Liver (tissue), 9 donors: Measurements from ENCODE around the gene ZNF304. TPM values are rescaled to one million over a fixed set of nuclear protein-coding genes. Genes with fewer than 3 reads are reported as not detected.

ENCODE experiments used
- DNase-seq: peaks from one replicate; pipeline ENCODE4 v3.0.0-alpha.2; 2017; ENCODE audit warnings: low spot score
- H3K27ac ChIP-seq, 2 donors: one replicate each; pipeline ENCODE4 v1.7.0; 2013; ENCODE audit warnings: inconsistent platforms in 2 of 2, low read length in 2 of 2, control low read depth in 1 of 2, low read depth in 1 of 2, mild to moderate bottlenecking in 1 of 2
- H3K27me3 ChIP-seq, 4 donors: one replicate each; pipeline versions ENCODE4 v1.6.1 to v1.7.0; 2013; ENCODE audit warnings: low read length in 3 of 4, inconsistent platforms in 1 of 4, mild to moderate bottlenecking in 1 of 4, moderate library complexity in 1 of 4; ENCODE audit not compliant: control insufficient read depth in 4 of 4, insufficient read depth in 4 of 4
- H3K36me3 ChIP-seq, 4 donors: one replicate each; pipeline versions ENCODE4 v1.6.1 to v1.7.0; 2013; ENCODE audit warnings: low read length in 3 of 4, mild to moderate bottlenecking in 3 of 4, low read depth in 1 of 4, moderate library complexity in 1 of 4; ENCODE audit not compliant: control insufficient read depth in 4 of 4, insufficient read depth in 3 of 4
- H3K4me1 ChIP-seq, 4 donors: one replicate each; pipeline versions ENCODE4 v1.6.1 to v1.7.0; 2013; ENCODE audit warnings: low read length in 3 of 4, mild to moderate bottlenecking in 3 of 4, moderate library complexity in 1 of 4; ENCODE audit not compliant: control insufficient read depth in 4 of 4, insufficient read depth in 4 of 4
- H3K4me3 ChIP-seq, 3 donors: one replicate each; pipeline versions ENCODE4 v1.6.1 to v1.7.0; 2013; ENCODE audit warnings: low read length in 3 of 3, control low read depth in 1 of 3, low read depth in 1 of 3, mild to moderate bottlenecking in 1 of 3
- H3K9ac ChIP-seq, 2 donors: one replicate each; pipeline ENCODE4 v1.7.0; 2013; ENCODE audit warnings: low read length in 2 of 2, mild to moderate bottlenecking in 2 of 2, moderate library complexity in 2 of 2, control low read depth in 1 of 2, low read depth in 1 of 2
- H3K9me3 ChIP-seq, 4 donors: one replicate each; pipeline versions ENCODE4 v1.6.1 to v1.7.0; 2013; ENCODE audit warnings: low read length in 3 of 4; ENCODE audit not compliant: control insufficient read depth in 4 of 4
- EGR1 ChIP-seq, 2 donors: IDR thresholded peaks; 2 replicates each; pipeline ENCODE4 v1.6.1; 2016 to 2018; ENCODE audit warnings: antibody characterized with exemption in 2 of 2, low read depth in 2 of 2
- FOXA1 ChIP-seq: IDR thresholded peaks from 2 replicates; pipeline ENCODE4 v1.6.1; 2016; ENCODE audit warnings: antibody characterized with exemption
- FOXA2 ChIP-seq: IDR thresholded peaks from 2 replicates; pipeline ENCODE4 v1.6.1; 2016; ENCODE audit warnings: antibody characterized with exemption
- GABPA ChIP-seq, 2 donors: IDR thresholded peaks in 1 of 2; conservative IDR thresholded peaks in 1 of 2; 2 replicates each; pipeline ENCODE4 v1.6.1; 2016; ENCODE audit warnings: antibody characterized with exemption in 2 of 2, mild to moderate bottlenecking in 1 of 2, moderate library complexity in 1 of 2
- HNF4A ChIP-seq, 2 donors: conservative IDR thresholded peaks; 2 replicates each; pipeline ENCODE4 v1.6.1; 2016; ENCODE audit warnings: antibody characterized with exemption in 2 of 2, mild to moderate bottlenecking in 2 of 2
- HNF4G ChIP-seq: IDR thresholded peaks from 2 replicates; pipeline ENCODE4 v1.6.1; 2016; ENCODE audit warnings: antibody characterized with exemption
- JUND ChIP-seq, 2 donors: IDR thresholded peaks; 2 replicates each; pipeline ENCODE4 v1.6.1; 2016; ENCODE audit warnings: antibody characterized with exemption in 2 of 2
- MAX ChIP-seq: IDR thresholded peaks from 2 replicates; pipeline ENCODE4 v1.6.1; 2016; ENCODE audit warnings: antibody characterized with exemption
- NR2F2 ChIP-seq: IDR thresholded peaks from 2 replicates; pipeline ENCODE4 v1.6.1; 2016; ENCODE audit warnings: antibody characterized with exemption
- RAD21 ChIP-seq, 2 donors: IDR thresholded peaks; 2 replicates each; pipeline ENCODE4 v1.6.1; 2016; ENCODE audit warnings: antibody characterized with exemption in 2 of 2, mild to moderate bottlenecking in 2 of 2
- REST ChIP-seq: IDR thresholded peaks from 2 replicates; pipeline ENCODE4 v1.6.1; 2016; ENCODE audit warnings: antibody characterized with exemption, mild to moderate bottlenecking
- RXRA ChIP-seq, 2 donors: IDR thresholded peaks; 2 replicates each; pipeline ENCODE4 v1.6.1; 2017 to 2018; ENCODE audit warnings: antibody characterized with exemption in 2 of 2, mild to moderate bottlenecking in 1 of 2
- SP1 ChIP-seq: IDR thresholded peaks from 2 replicates; pipeline ENCODE4 v1.6.1; 2018; ENCODE audit warnings: antibody characterized with exemption, mild to moderate bottlenecking
- TAF1 ChIP-seq: conservative IDR thresholded peaks from 2 replicates; pipeline ENCODE4 v1.6.1; 2016; ENCODE audit warnings: antibody characterized with exemption, mild to moderate bottlenecking
- YY1 ChIP-seq: IDR thresholded peaks from 2 replicates; pipeline ENCODE4 v1.6.1; 2016; ENCODE audit warnings: antibody characterized with exemption, mild to moderate bottlenecking
- ZBTB33 ChIP-seq: IDR thresholded peaks from 2 replicates; pipeline ENCODE4 v1.6.1; 2016; ENCODE audit warnings: antibody characterized with exemption
- WGBS: extraction: QIAGEN DNeasy Blood & Tissue Kit; methylation state at CpG from one replicate; pipeline ENCODE4 v1.1.7; 2013; 5-methylcytosine and 5-hydroxymethylcytosine counted together
- polyA plus RNA-seq, 2 donors: library from polyadenylated mRNA; stranded (reverse) in 1 of 2; unstranded in 1 of 2; fragments of 200-250 nt in 1 of 2; fragments of >200 nt in 1 of 2; fragmentation: Nextera tagmentation in 1 of 2; extraction: Ambion mirVana in 1 of 2; gene quantifications; one replicate each; pipeline versions ENCODE4 v1.2.1 to v1.2.3, GENCODE V29; 2013 to 2015
- total RNA-seq, 2 donors: library from RNA; depleted of rRNA; stranded (reverse); fragments of >200 nt; gene quantifications; one replicate each; pipeline ENCODE4 v1.2.3, GENCODE V29; 2014
- TF ChIP-seq, protein P1 (sequence below): IDR thresholded peaks from 2 replicates; pipeline ENCODE4 v1.6.1; 2016; ENCODE audit warnings: antibody characterized with exemption
- TF ChIP-seq, protein P2 (sequence below): fragments of 150-350 bp; IDR thresholded peaks from 2 replicates; pipeline ENCODE4 v1.5.1; 2017; ENCODE audit warnings: improper control_type of control experiment, low read depth, low read length; ENCODE audit not compliant: missing input control
- donor health status: healthy.
- donor health status: healthy.
- donor health status: healthy.
- donor health status: healthy.
- donor health status: healthy.

Gene ZNF304
- total and polyA plus RNA-seq, 4 donors = 0.90 to 5.6 (median 2.3) TPM

- WGBS = 58% methylated on average over 11 of the region's 11 CpGs
- peak overlapping the region; percentile 72 to 76 for H3K27ac ChIP-seq
- H3K27me3 ChIP-seq = no peaks in the 10 kb centered on the region
- no peak for TF ChIP-seq MAX
- TF ChIP-seq NR2F2 = no peak
- TF ChIP-seq RAD21 (IDR thresholded peaks at IDR 0.05) = peak in 1 of 2 donors; percentile 6
- H3K4me3 ChIP-seq = peak overlapping the region; percentile 64 to 98 (median 68)
- DNase-seq = no peak
- H3K9me3 ChIP-seq = peaks cover 2 to 24% (median 17%) of the 10 kb centered on the region in 4 donors
- no peak overlapping the region for H3K9ac ChIP-seq
- H3K36me3 ChIP-seq = peaks cover 1 to 13% (median 8%) of the 10 kb centered on the region in 4 donors
- H3K4me1 ChIP-seq = peaks cover 3 to 19% (median 11%) of the 10 kb centered on the region in 4 donors
These were observed 38.2 kb downstream of the ZNF304 start for GRCh38 chr19:57389194-57389729.

- peak within 1 kb of the TSS; percentile 72 to 76 for H3K27ac ChIP-seq
- peak within 1 kb of the TSS; percentile 64 to 98 (median 68) for H3K4me3 ChIP-seq
- under 1% methylated on average over 50 of the region's 50 CpGs for WGBS
- H3K9me3 ChIP-seq = peaks cover 2 to 24% (median 19%) of the 10 kb centered on the region in 4 donors
- peak within 1 kb of the TSS; percentile 52 to 86 for H3K9ac ChIP-seq
- TF ChIP-seq ZBTB33 (peak; percentile 97), TAF1 (no peak), JUND (IDR thresholded peaks at IDR 0.05) (peak; percentile 31 to 38), MAX (peak; percentile 71), REST (peak; percentile 13), YY1 (peak; percentile 86), HNF4G (peak; percentile 44), GABPA (IDR thresholded peaks at IDR 0.05 in 1 of 2, conservative IDR thresholded peaks at IDR 0.05 in 1 of 2) (peak; percentile 74 to 97), FOXA2 (no peak), EGR1 (IDR thresholded peaks at IDR 0.05; ENCODE audit: low read depth in 2 of 2) (peak in 1 of 2 donors; percentile 59), FOXA1 (peak; percentile 46), HNF4A (conservative IDR thresholded peaks at IDR 0.05) (peak; percentile 83 to 86), NR2F2 (no peak), SP1 (peak; percentile 43), RAD21 (IDR thresholded peaks at IDR 0.05) (peak in 1 of 2 donors; percentile 50), RXRA (IDR thresholded peaks at IDR 0.05) (peak in 1 of 2 donors; percentile 26)
- TF ChIP-seq, protein P1, sequence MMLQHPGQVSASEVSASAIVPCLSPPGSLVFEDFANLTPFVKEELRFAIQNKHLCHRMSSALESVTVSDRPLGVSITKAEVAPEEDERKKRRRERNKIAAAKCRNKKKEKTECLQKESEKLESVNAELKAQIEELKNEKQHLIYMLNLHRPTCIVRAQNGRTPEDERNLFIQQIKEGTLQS = no peak
- TF ChIP-seq, protein P2, sequence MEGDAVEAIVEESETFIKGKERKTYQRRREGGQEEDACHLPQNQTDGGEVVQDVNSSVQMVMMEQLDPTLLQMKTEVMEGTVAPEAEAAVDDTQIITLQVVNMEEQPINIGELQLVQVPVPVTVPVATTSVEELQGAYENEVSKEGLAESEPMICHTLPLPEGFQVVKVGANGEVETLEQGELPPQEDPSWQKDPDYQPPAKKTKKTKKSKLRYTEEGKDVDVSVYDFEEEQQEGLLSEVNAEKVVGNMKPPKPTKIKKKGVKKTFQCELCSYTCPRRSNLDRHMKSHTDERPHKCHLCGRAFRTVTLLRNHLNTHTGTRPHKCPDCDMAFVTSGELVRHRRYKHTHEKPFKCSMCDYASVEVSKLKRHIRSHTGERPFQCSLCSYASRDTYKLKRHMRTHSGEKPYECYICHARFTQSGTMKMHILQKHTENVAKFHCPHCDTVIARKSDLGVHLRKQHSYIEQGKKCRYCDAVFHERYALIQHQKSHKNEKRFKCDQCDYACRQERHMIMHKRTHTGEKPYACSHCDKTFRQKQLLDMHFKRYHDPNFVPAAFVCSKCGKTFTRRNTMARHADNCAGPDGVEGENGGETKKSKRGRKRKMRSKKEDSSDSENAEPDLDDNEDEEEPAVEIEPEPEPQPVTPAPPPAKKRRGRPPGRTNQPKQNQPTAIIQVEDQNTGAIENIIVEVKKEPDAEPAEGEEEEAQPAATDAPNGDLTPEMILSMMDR = no peak
- peaks cover 3 to 19% (median 11%) of the 10 kb centered on the region in 4 donors for H3K4me1 ChIP-seq
- DNase-seq = peak; percentile 94
- no peaks in the 10 kb centered on the region for H3K27me3 ChIP-seq
- peaks cover 1 to 17% (median 12%) of the 10 kb centered on the region in 4 donors for H3K36me3 ChIP-seq
These were observed 38.9 kb downstream of the ZNF304 start, which contains the start of gene ZNF548 for GRCh38 chr19:57389730-57390598. Gene ZNF548 (plus strand): TSS chr19:57389854. CDS start chr19:57390100, 246 bp downstream.
